ENCODE data around the gene FAM184B. TPM values are rescaled to one million over a fixed set of nuclear protein-coding genes. Genes with fewer than 3 reads are reported as not detected.

The FAM184B gene
- total RNA-seq, 1 donor from 2014 or later, result not detected

GRCh38 chr4:17707671-17708070 lies 73.8 kb downstream of the FAM184B start:
- Mint-ChIP-seq H3K4me1 (peaks cover 38% of the 10 kb centered on the region), H3K4me3 (no peak overlapping the region), H3K36me3 (no peaks in the 10 kb centered on the region), H3K27ac (no peak overlapping the region), H3K9me3 (no peaks in the 10 kb centered on the region), H3K27me3 (ENCODE audit: insufficient read depth, low read depth) (peaks cover 4% of the 10 kb centered on the region)
- Histone ChIP-seq H3K27ac (no peak overlapping the region), H3K4me3 (no peak overlapping the region), H3K36me3 (no peaks in the 10 kb centered on the region), H3K4me1 (no peaks in the 10 kb centered on the region), H4K20me1 (ENCODE audit: low read depth) (no peaks in the 10 kb centered on the region), H2AFZ (replicated peaks) (no peak overlapping the region), H3F3A (ENCODE audit: low read depth) (no peaks in the 10 kb centered on the region), H3K79me2 (ENCODE audit: low read depth) (no peaks in the 10 kb centered on the region), H3K4me2 (no peak overlapping the region), H3K27me3 (no peaks in the 10 kb centered on the region), H3K9ac (no peak overlapping the region), H3K9me3 (ENCODE audit: low read depth) (no peaks in the 10 kb centered on the region)
- TF ChIP-seq EZH2 (IDR thresholded peaks at IDR 0.05) (no peak), EZH2phosphoT487 (IDR thresholded peaks at IDR 0.05) (no peak), CTCF (IDR thresholded peaks at IDR 0.05) (no peak)
- no peak for DNase-seq (ENCODE audit: low spot score)

GRCh38 chr4:17705107-17705506 lies 76.3 kb downstream of the FAM184B start:
- no peak overlapping the region for H2AFZ ChIP-seq (replicated peaks)
- H3K36me3 ChIP-seq, result no peaks in the 10 kb centered on the region
- no peaks in the 10 kb centered on the region for H4K20me1 ChIP-seq (ENCODE audit: low read depth)
- no peak overlapping the region for H3K27ac ChIP-seq
- no peaks in the 10 kb centered on the region for H3K36me3 Mint-ChIP-seq
- peaks cover 50% of the 10 kb centered on the region for H3K4me1 Mint-ChIP-seq
- peaks cover 5% of the 10 kb centered on the region for H3K9me3 Mint-ChIP-seq
- no peak overlapping the region for H3K4me3 ChIP-seq
- H3K27me3 ChIP-seq, result no peaks in the 10 kb centered on the region
- H3K79me2 ChIP-seq (ENCODE audit: low read depth), result no peaks in the 10 kb centered on the region
- H3K4me1 ChIP-seq, result no peaks in the 10 kb centered on the region
- H3F3A ChIP-seq (ENCODE audit: low read depth), result no peaks in the 10 kb centered on the region
- peak overlapping the region; percentile 73 for H3K27ac Mint-ChIP-seq
- DNase-seq (ENCODE audit: low spot score), result no peak
- H3K9me3 ChIP-seq (ENCODE audit: low read depth), result no peaks in the 10 kb centered on the region
- no peak overlapping the region for H3K4me3 Mint-ChIP-seq
- TF ChIP-seq CTCF (IDR thresholded peaks at IDR 0.05) (no peak), EZH2 (IDR thresholded peaks at IDR 0.05) (no peak), EZH2phosphoT487 (IDR thresholded peaks at IDR 0.05) (no peak)
- H3K4me2 ChIP-seq, result no peak overlapping the region
- no peak overlapping the region for H3K9ac ChIP-seq
- H3K27me3 Mint-ChIP-seq (ENCODE audit: insufficient read depth, low read depth), result peaks cover 4% of the 10 kb centered on the region

- Mint-ChIP-seq H3K27me3 (ENCODE audit: insufficient read depth, low read depth) (peaks cover 4% of the 10 kb centered on the region), H3K4me1 (peaks cover 47% of the 10 kb centered on the region), H3K9me3 (peaks cover 10% of the 10 kb centered on the region), H3K27ac (peak overlapping the region; percentile 82), H3K36me3 (no peaks in the 10 kb centered on the region), H3K4me3 (peak overlapping the region; percentile 17)
- H3K4me3 ChIP-seq, result no peak overlapping the region
- no peaks in the 10 kb centered on the region for H3K4me1 ChIP-seq
- no peaks in the 10 kb centered on the region for H3K27me3 ChIP-seq
- TF ChIP-seq EZH2 (IDR thresholded peaks at IDR 0.05) (no peak), CTCF (IDR thresholded peaks at IDR 0.05) (no peak), EZH2phosphoT487 (IDR thresholded peaks at IDR 0.05) (no peak)
- no peak overlapping the region for H3K9ac ChIP-seq
- H3K9me3 ChIP-seq (ENCODE audit: low read depth), result no peaks in the 10 kb centered on the region
- no peaks in the 10 kb centered on the region for H4K20me1 ChIP-seq (ENCODE audit: low read depth)
- no peak overlapping the region for H3K27ac ChIP-seq
- H3K79me2 ChIP-seq (ENCODE audit: low read depth), result no peaks in the 10 kb centered on the region
- no peak overlapping the region for H2AFZ ChIP-seq (replicated peaks)
- DNase-seq (ENCODE audit: low spot score), result no peak
- H3K4me2 ChIP-seq, result no peak overlapping the region
- H3F3A ChIP-seq (ENCODE audit: low read depth), result no peaks in the 10 kb centered on the region
- H3K36me3 ChIP-seq, result no peaks in the 10 kb centered on the region
Observed at GRCh38 chr4:17704020-17704650, 77.3 kb downstream of the FAM184B start.

Measured in neural progenitor cell (in vitro differentiated cells).